Neural cell (in vitro differentiated cells): ENCODE measurements around the gene HSP90B1. TPM values are rescaled to one million over a fixed set of nuclear protein-coding genes. Genes with fewer than 3 reads are reported as not detected.

ENCODE experiments used
- H2AFZ ChIP-seq: fragments of 200-600, 300-800 bp; sonication (generic), shearing (Covaris generic); 2 replicates; pipeline ENCODE4 v1.6.0; 2014; ENCODE audit warnings: low read depth, mild to moderate bottlenecking, antibody characterized with exemption, low read length, moderate library complexity
- H3F3A ChIP-seq: fragments of 200-600 bp; shearing (Covaris generic); 2 replicates; pipeline ENCODE4 v1.6.1; 2016; ENCODE audit warnings: mild to moderate bottlenecking, moderate library complexity, mixed read lengths, antibody characterized with exemption, low read length; ENCODE audit not compliant: insufficient read depth, poor library complexity, severe bottlenecking
- H3K27ac ChIP-seq: fragments of 200-600, 300-800 bp; sonication (generic), shearing (Covaris generic); 2 replicates; pipeline ENCODE4 v1.5.1; 2014; ENCODE audit warnings: mild to moderate bottlenecking, low read length, moderate library complexity
- H3K27me3 ChIP-seq: fragments of 300-800, 200-600 bp; sonication (generic), shearing (Covaris generic); 2 replicates; pipeline ENCODE4 v1.6.0; 2014; ENCODE audit warnings: mild to moderate bottlenecking, low read depth, low read length, moderate library complexity; ENCODE audit not compliant: insufficient read depth
- H3K36me3 ChIP-seq: fragments of 300-800, 200-600 bp; sonication (generic), shearing (Covaris generic); 2 replicates; pipeline ENCODE4 v1.5.1; 2014; ENCODE audit warnings: mild to moderate bottlenecking, antibody characterized with exemption, low read length, moderate library complexity; ENCODE audit not compliant: insufficient read depth
- H3K4me2 ChIP-seq: fragments of 300-800, 200-600 bp; sonication (generic), shearing (Covaris generic); 2 replicates; pipeline ENCODE4 v1.6.0; 2014; ENCODE audit warnings: mild to moderate bottlenecking, low read length
- H3K4me3 ChIP-seq: fragments of 300-800, 200-600 bp; sonication (generic), shearing (Covaris generic); 2 replicates; pipeline ENCODE4 v1.5.1; 2014; ENCODE audit warnings: mild to moderate bottlenecking, low read length, moderate library complexity
- H3K79me2 ChIP-seq: fragments of 200-600 bp; shearing (Covaris generic); replicated peaks from 2 replicates; pipeline ENCODE4 v1.6.0; 2014; ENCODE audit warnings: mild to moderate bottlenecking, low read length, moderate library complexity; ENCODE audit not compliant: insufficient read depth
- H3K9ac ChIP-seq: fragments of 300-800, 200-600 bp; sonication (generic), shearing (Covaris generic); 2 replicates; pipeline ENCODE4 v1.6.1; 2016; ENCODE audit warnings: mild to moderate bottlenecking, low read length, mixed read lengths
- H3K9me2 ChIP-seq: fragments of 200-600 bp; shearing (Covaris generic); 2 replicates; pipeline ENCODE4 v1.6.1; 2016; ENCODE audit warnings: mild to moderate bottlenecking, low read length, mixed read lengths; ENCODE audit not compliant: insufficient read depth
- H3K9me3 ChIP-seq: fragments of 200-600, 300-800 bp; sonication (generic), shearing (Covaris generic); 2 replicates; pipeline ENCODE4 v1.6.1; 2016; ENCODE audit warnings: mild to moderate bottlenecking, mixed run types, low read length, moderate library complexity, mixed read lengths
- H4K20me1 ChIP-seq: fragments of 200-600 bp; shearing (Covaris generic); 2 replicates; pipeline ENCODE4 v1.6.1; 2016; ENCODE audit warnings: mild to moderate bottlenecking, mixed run types; ENCODE audit not compliant: insufficient read depth
- EP300 ChIP-seq: fragments of 450-650 bp; conservative IDR thresholded peaks from 2 replicates; pipeline ENCODE4 v1.6.1; 2014; ENCODE audit warnings: antibody characterized with exemption, mild to moderate bottlenecking, moderate library complexity; ENCODE audit not compliant: poor library complexity, severe bottlenecking
- EZH2 ChIP-seq: fragments of 200-600, 300-800 bp; shearing (Covaris generic), sonication (generic); IDR thresholded peaks from 2 replicates; pipeline ENCODE4 v1.6.1; 2014; ENCODE audit warnings: antibody characterized with exemption, low read length, borderline replicate concordance, mild to moderate bottlenecking; ENCODE audit not compliant: insufficient read depth, poor library complexity, severe bottlenecking
- MXI1 ChIP-seq: fragments of 450-650 bp; conservative IDR thresholded peaks from 2 replicates; pipeline ENCODE4 v1.6.1; 2014; ENCODE audit warnings: antibody characterized with exemption, mild to moderate bottlenecking; ENCODE audit not compliant: poor library complexity, severe bottlenecking
- POLR2AphosphoS5 ChIP-seq: IDR thresholded peaks from 2 replicates; pipeline ENCODE4 v1.6.1; 2012
- RAD21 ChIP-seq: fragments of 450-650 bp; conservative IDR thresholded peaks from 2 replicates; pipeline ENCODE4 v1.6.1; 2014; ENCODE audit warnings: antibody characterized with exemption, mild to moderate bottlenecking, moderate library complexity
- SMC3 ChIP-seq: fragments of 450-650 bp; conservative IDR thresholded peaks from 2 replicates; pipeline ENCODE4 v1.6.1; 2014; ENCODE audit warnings: antibody characterized with exemption, mild to moderate bottlenecking, moderate library complexity; ENCODE audit not compliant: poor library complexity
- TAF1 ChIP-seq: IDR thresholded peaks from 2 replicates; pipeline ENCODE4 v1.6.1; 2012; ENCODE audit warnings: low read depth
- polyA plus RNA-seq: library from polyadenylated mRNA; depleted of rRNA; stranded (reverse); fragments of >200 nt; gene quantifications from 2 replicates; pipeline ENCODE4 v1.2.3, GENCODE V29; 2014
- TF ChIP-seq, protein P1 (sequence below): fragments of 450-650 bp; IDR thresholded peaks from 2 replicates; pipeline ENCODE4 v1.5.1; 2014; ENCODE audit warnings: antibody characterized with exemption, mild to moderate bottlenecking, moderate library complexity; ENCODE audit not compliant: poor library complexity, severe bottlenecking
- TF ChIP-seq, protein P2 (sequence below): IDR thresholded peaks from 2 replicates; pipeline ENCODE4 v1.6.1; 2012; ENCODE audit warnings: borderline replicate concordance

HSP90B1 gene
- polyA plus RNA-seq, 1 donor from 2014 or later = 242 TPM

DNA sequence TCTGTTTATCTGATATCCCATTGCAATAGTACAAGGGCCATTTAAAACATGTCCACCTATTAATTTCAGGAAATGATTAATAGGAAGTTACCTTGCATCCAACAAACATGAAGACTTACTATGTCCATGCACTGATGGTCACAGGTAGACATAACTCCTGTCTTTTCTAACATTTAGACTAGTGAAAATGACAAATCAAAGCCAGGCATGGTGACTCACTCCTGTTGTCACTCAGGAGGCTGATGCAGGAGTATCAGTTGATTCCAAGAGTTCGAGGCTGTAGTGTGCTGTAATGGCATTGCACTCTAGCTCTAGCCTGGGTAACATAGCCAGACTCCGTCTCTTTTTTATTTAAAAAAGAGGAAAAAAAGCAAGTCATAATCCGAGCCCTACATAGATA, 14.8 kb downstream of the HSP90B1 start:
- Histone ChIP-seq H3K9ac (no peak overlapping the region), H3K9me2 (no peaks in the 10 kb centered on the region), H2AFZ (no peak overlapping the region), H4K20me1 (no peaks in the 10 kb centered on the region), H3K4me3 (no peak overlapping the region), H3K4me2 (no peak overlapping the region), H3K27me3 (no peaks in the 10 kb centered on the region), H3K9me3 (no peaks in the 10 kb centered on the region), H3F3A (no peaks in the 10 kb centered on the region), H3K36me3 (peaks cover 34% of the 10 kb centered on the region), H3K27ac (no peak overlapping the region), H3K79me2 (no peaks in the 10 kb centered on the region)
- no peak for TF ChIP-seq EP300
- no peak for TF ChIP-seq MXI1
- TF ChIP-seq, protein P1, sequence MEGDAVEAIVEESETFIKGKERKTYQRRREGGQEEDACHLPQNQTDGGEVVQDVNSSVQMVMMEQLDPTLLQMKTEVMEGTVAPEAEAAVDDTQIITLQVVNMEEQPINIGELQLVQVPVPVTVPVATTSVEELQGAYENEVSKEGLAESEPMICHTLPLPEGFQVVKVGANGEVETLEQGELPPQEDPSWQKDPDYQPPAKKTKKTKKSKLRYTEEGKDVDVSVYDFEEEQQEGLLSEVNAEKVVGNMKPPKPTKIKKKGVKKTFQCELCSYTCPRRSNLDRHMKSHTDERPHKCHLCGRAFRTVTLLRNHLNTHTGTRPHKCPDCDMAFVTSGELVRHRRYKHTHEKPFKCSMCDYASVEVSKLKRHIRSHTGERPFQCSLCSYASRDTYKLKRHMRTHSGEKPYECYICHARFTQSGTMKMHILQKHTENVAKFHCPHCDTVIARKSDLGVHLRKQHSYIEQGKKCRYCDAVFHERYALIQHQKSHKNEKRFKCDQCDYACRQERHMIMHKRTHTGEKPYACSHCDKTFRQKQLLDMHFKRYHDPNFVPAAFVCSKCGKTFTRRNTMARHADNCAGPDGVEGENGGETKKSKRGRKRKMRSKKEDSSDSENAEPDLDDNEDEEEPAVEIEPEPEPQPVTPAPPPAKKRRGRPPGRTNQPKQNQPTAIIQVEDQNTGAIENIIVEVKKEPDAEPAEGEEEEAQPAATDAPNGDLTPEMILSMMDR = no peak
- no peak for TF ChIP-seq SMC3
- TF ChIP-seq EZH2 = no peak
- TF ChIP-seq, protein P2, sequence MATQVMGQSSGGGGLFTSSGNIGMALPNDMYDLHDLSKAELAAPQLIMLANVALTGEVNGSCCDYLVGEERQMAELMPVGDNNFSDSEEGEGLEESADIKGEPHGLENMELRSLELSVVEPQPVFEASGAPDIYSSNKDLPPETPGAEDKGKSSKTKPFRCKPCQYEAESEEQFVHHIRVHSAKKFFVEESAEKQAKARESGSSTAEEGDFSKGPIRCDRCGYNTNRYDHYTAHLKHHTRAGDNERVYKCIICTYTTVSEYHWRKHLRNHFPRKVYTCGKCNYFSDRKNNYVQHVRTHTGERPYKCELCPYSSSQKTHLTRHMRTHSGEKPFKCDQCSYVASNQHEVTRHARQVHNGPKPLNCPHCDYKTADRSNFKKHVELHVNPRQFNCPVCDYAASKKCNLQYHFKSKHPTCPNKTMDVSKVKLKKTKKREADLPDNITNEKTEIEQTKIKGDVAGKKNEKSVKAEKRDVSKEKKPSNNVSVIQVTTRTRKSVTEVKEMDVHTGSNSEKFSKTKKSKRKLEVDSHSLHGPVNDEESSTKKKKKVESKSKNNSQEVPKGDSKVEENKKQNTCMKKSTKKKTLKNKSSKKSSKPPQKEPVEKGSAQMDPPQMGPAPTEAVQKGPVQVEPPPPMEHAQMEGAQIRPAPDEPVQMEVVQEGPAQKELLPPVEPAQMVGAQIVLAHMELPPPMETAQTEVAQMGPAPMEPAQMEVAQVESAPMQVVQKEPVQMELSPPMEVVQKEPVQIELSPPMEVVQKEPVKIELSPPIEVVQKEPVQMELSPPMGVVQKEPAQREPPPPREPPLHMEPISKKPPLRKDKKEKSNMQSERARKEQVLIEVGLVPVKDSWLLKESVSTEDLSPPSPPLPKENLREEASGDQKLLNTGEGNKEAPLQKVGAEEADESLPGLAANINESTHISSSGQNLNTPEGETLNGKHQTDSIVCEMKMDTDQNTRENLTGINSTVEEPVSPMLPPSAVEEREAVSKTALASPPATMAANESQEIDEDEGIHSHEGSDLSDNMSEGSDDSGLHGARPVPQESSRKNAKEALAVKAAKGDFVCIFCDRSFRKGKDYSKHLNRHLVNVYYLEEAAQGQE = no peak
- no peak for TF ChIP-seq POLR2AphosphoS5
- no peak for TF ChIP-seq TAF1
- no peak for TF ChIP-seq RAD21

DNA sequence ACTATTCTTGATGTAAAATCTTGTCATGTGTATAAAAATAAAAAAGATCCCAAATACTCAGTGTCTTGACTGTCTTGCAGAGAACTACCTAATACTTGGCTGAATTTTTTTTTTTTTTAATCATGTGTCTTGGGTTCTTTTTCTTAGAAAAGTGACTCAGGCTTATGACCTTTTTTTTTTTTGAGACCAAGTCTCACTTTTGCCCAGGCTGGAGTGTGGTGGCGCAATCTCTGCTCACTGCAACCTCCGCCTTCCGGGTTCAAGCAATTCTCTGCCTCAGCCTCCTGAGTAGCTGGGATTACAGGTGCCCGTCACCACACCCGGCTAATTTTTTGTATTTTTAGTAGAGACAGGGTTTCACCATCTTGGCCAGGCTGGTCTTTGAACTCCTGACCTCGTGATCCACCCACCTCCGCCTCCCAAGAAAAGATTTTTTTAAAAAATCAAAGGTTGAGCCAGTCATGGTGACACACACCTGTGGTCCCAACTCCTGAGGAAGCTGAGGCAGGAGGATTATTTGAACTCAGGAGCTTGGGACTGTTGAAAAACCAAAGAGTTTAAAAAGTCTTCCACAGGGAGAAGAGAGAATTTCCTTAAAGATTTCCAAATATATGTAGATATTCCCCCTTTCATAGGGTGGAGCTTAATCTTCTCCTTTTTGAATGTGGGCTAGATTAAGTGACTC, 17.8 kb downstream of the HSP90B1 start:
- Histone ChIP-seq H2AFZ (no peak overlapping the region), H3K27ac (no peak overlapping the region), H4K20me1 (no peaks in the 10 kb centered on the region)

More for the DNA sequence above, 17.8 kb downstream of the HSP90B1 start:
- no peaks in the 10 kb centered on the region for H3K27me3 ChIP-seq
- no peaks in the 10 kb centered on the region for H3K79me2 ChIP-seq
- H3K4me3 ChIP-seq = no peak overlapping the region
- H3K9me2 ChIP-seq = no peaks in the 10 kb centered on the region
- peaks cover 17% of the 10 kb centered on the region for H3K36me3 ChIP-seq
- H3K9ac ChIP-seq = no peak overlapping the region
- TF ChIP-seq, protein P2 = no peak
- TF ChIP-seq RAD21 (no peak), POLR2AphosphoS5 (no peak), MXI1 (no peak), EP300 (no peak), EZH2 (no peak), TAF1 (no peak), SMC3 (no peak)
- TF ChIP-seq, protein P1 = no peak
- no peak overlapping the region for H3K4me2 ChIP-seq
- H3F3A ChIP-seq = no peaks in the 10 kb centered on the region
- no peaks in the 10 kb centered on the region for H3K9me3 ChIP-seq
